ENCODE measurements around the gene USP13. TPM values are rescaled to one million over a fixed set of nuclear protein-coding genes. Genes with fewer than 3 reads are reported as not detected.

The USP13 gene
- total and polyA plus RNA-seq, 10 of the 15 experiments (the other 5 are each of a cell fraction or from before 2014, with no cell fraction given) = 3.2 to 20.8 (median 9.0) TPM

- no TSS peak for BruUV-seq (replicated peaks)
- in situ Hi-C loops (cut with MboI) = no loop called here
- 50% methylated on average over 5 of the region's 5 CpGs for WGBS (ENCODE audit: insufficient coverage, insufficient replicate concordance, low lambda C conversion rate, missing lambda C conversion rate)
- H3K27ac ChIP-seq (ENCODE audit: control insufficient read depth, insufficient read depth) = no peak overlapping the region
- ChIA-PET RAD21 (ENCODE audit: unreplicated experiment) (interaction anchor here (0.7 kb wide), 1 partner anchor 547 kb away, joined by 3 read pairs; no protein-coding TSS in a partner anchor), SMC1A (ENCODE audit: uncharacterized antibody, unreplicated experiment) (no interaction called here), POLR2A (interaction anchor here (0.7 kb wide), 1 partner anchor 793 kb away, joined by 3 read pairs; no protein-coding TSS in a partner anchor), CTCF (interaction anchor here (0.6 kb wide), 2 partner anchors 103 to 487 kb away, joined by 3 read pairs; no protein-coding TSS in a partner anchor)
- H3K27me3 ChIP-seq (replicated peaks in 1 of 2; ENCODE audit: control insufficient read depth in 2 of 2, insufficient read depth in 2 of 2, low read length in 1 of 2) = no peaks in the 10 kb centered on the region
- no peaks in the 10 kb centered on the region for H3K79me2 ChIP-seq (ENCODE audit: control insufficient read depth, insufficient read depth, low read length)
- DNase-seq (ENCODE audit: low read depth, low spot score) (no peak), FAIRE-seq (no peak), ATAC-seq (no peak)
- no peaks in the 10 kb centered on the region for H4K20me1 ChIP-seq (ENCODE audit: control insufficient read depth, insufficient read depth)
- H3K4me3 ChIP-seq = no peak overlapping the region
- H3K9ac ChIP-seq (ENCODE audit: control insufficient read depth, insufficient read depth, low read length) = no peak overlapping the region
- H3K4me1 ChIP-seq (ENCODE audit: control insufficient read depth, insufficient read depth, low read length) = no peaks in the 10 kb centered on the region
- no peaks in the 10 kb centered on the region for H3K36me3 ChIP-seq (ENCODE audit: control insufficient read depth in 2 of 2, insufficient read depth in 2 of 2, low read length in 1 of 2)
- no peaks in the 10 kb centered on the region for H3K9me3 ChIP-seq (replicated peaks; ENCODE audit: control insufficient read depth, insufficient read depth, low read length)
- no peak overlapping the region for H3K4me2 ChIP-seq (ENCODE audit: control insufficient read depth, insufficient read depth)
- TF ChIP-seq ZNF687 (IDR thresholded peaks at IDR 0.05) (no peak), STAT3 (IDR thresholded peaks at IDR 0.05; ENCODE audit: low read depth, low read length) (no peak), YY1 (IDR thresholded peaks at IDR 0.05; ENCODE audit: low read depth, low read length) (no peak), ELK1 (IDR thresholded peaks at IDR 0.05; ENCODE audit: low read depth, low read length) (no peak), EZH2 (IDR thresholded peaks at IDR 0.05; ENCODE audit: borderline replicate concordance, control insufficient read depth, low read depth, low read length) (no peak), ATF3 (IDR thresholded peaks at IDR 0.05; ENCODE audit: borderline replicate concordance, extremely low read depth, low read depth, low read length) (no peak), BCLAF1 (IDR thresholded peaks at IDR 0.05) (no peak), TCF3 (IDR thresholded peaks at IDR 0.05; ENCODE audit: borderline replicate concordance, insufficient read depth, low read depth, low read length) (no peak), NR2C1 (IDR thresholded peaks at IDR 0.05) (no peak), HDAC2 (IDR thresholded peaks at IDR 0.05) (no peak)
- H2AFZ ChIP-seq (ENCODE audit: control insufficient read depth, low read depth, low read length) = no peak overlapping the region
- intact Hi-C loops (cut with micrococcal nuclease; ENCODE audit: unreplicated experiment) = no loop called here
Measured at GRCh38 chr3:179829401-179829800, 176.6 kb downstream of the USP13 start.
